NCI-H1436 treated with DMSO at 0.1 percent for 48 hours (cell line): ENCODE data around the gene PPP1R7.

Experiments used
- DNase-seq: peaks from one replicate; lab custom pipeline; 2025; lab: John Stamatoyannopoulos, UW

Gene PPP1R7

GRCh38 chr2:241140445-241140840 is 9.8 kb upstream of the PPP1R7 start:
- DNase-seq = no peak

- DNase-seq = no peak
Observed at GRCh38 chr2:241141214-241141770, 9.0 kb upstream of the PPP1R7 start.

- DNase-seq = no peak
Observed at GRCh38 chr2:241142063-241142462, 8.2 kb upstream of the PPP1R7 start.

DNA sequence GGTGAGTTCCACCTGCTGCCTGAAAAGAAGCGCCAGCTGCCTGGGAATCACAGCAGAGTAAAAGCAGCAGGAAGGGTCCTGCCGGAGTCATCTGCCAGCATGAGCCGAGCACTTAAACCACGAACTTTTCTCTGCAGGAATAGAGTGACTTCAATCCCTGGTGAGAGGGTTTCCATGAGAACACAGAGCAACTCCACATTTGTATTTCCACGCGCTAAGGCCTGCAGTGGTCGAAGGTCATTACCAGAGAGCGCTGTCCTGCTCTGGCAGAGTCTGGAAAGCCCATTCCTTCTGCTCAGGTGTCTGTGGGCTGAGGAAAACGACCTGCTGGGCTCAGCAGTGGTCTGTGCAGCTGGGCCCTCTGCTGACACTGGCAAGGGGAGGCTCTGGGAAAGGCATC is 7.7 kb upstream of the PPP1R7 start:
- no peak for DNase-seq

DNA sequence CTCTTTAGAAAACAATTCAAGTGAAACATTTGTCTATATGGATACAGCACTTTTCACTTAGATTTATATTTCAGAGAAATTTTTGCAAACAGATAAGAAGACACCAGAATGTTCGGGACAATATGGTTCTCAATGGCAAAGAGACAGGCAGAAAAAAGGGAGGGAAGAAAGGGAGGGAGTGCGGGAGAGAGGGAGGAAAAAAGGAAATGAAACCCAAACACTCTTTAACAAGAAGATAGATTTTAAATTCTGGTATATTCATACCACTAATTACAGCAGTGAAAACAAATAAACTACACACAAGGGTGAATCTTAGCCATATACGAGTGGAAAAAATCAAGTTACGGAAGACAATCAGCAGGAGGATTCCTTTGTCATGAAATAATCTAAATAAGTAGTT is 4.0 kb upstream of the PPP1R7 start:
- no peak for DNase-seq

GRCh38 chr2:241147336-241147735 is 2.9 kb upstream of the PPP1R7 start:
- DNase-seq = no peak

DNA sequence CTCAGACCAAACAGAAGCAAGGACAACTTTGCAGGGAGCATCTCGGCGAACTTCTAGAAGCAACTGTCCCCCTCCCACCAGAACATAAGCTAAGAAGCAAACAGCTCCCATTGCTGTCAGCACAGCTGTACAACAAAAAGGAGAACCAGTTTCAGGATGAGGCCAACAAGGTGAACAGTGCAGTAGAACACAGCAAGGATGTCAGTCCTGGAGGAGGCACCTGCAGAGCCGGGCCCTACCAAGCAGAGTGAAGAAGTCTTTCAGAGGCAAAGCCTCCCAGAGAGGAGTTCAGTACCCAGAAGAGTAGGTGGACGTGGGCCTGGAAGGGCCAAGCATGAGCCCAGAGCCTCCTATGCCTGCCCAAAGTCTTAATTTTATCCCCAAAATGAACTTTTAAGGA is 2.0 kb upstream of the PPP1R7 start:
- DNase-seq = no peak

DNA sequence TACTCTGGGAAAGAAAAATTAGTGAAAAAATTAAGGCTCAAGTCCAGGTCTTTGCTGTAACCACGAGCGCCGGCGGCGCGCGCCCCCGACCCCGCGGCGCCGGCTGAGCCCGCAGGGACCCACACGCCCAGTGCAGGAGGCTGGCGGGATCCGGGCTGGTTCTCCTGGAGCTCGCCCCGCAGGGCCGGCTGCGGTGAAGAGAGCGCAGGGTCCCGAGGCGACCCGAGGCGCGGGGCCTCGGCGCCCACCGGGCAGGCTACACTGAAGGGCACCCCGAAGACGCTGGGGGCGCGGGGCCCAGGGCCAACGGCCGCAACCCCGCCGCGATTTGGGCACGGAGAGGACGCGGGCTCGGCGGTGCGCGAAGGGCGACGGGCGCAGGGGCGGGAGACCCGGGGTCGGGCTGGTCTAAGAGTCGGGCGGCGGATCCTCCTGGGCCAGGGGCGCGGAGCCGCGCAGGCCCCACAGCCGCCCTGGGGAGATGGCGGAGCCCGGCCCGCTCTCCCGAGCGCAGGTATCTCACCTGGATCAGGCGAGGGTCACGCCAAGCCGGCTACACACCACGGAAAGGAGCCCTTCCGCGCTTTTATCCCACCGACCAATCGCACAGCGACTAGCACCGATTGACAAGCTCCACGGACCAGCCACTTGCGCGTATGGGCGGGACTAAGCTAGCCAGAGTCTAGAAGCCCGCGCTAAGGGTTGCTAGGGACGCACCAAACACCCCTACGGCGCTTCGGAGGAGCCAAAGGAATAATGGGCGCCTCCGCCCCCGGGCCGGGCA is 1.2 kb upstream of the PPP1R7 start, which contains the start of gene PASK:
TSS of gene PASK (minus strand) at position 582 of the 784 bp plus-strand sequence. CDS start 6,440 bp downstream, outside the sequence.
- DNase-seq = peak; percentile 73

- no peak for DNase-seq
Observed at GRCh38 chr2:241149675-241149924, 667 bp upstream of the PPP1R7 start.

DNA sequence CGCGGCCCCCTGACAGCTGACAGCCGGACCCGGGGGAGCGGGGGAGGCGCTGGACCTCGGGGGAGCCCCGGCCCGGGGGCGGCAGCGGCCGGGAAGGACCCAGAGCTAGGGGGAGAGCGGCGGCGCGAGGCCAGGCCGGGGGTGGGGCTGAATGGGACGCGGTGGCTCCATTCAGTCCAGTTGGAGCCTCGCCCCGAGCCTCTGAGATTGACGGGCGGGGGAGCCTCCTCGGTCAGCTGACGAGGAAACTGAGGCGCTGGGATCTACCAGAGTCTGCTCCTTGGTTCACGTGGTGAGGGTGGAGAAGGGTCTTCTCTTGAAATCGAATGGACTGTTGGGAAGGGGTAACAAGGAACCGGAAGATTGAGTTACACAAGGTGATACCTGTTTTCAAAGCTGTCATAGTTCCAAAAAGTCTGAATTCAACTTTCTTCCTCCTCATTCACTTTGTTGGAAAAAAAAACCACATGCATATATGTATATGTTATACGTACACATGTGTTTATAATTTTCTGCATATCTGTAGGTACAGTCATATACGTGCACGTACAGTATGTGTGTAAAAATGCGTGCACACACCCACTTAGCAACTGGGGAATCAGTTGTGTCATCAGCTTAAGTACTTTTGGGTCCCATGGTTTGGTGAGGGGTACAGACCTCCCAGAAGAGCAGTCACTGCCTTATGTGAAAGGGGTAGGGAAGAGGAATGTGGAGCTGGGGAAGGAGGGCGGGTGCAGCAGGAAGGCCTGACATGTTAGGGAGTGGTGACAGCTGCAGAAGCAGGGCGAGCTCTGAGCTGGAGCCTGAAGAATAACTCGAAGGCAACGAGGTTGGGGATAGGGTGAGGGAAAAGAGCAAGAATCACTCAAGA is 628 bp downstream of the PPP1R7 start:
- no peak for DNase-seq

DNA sequence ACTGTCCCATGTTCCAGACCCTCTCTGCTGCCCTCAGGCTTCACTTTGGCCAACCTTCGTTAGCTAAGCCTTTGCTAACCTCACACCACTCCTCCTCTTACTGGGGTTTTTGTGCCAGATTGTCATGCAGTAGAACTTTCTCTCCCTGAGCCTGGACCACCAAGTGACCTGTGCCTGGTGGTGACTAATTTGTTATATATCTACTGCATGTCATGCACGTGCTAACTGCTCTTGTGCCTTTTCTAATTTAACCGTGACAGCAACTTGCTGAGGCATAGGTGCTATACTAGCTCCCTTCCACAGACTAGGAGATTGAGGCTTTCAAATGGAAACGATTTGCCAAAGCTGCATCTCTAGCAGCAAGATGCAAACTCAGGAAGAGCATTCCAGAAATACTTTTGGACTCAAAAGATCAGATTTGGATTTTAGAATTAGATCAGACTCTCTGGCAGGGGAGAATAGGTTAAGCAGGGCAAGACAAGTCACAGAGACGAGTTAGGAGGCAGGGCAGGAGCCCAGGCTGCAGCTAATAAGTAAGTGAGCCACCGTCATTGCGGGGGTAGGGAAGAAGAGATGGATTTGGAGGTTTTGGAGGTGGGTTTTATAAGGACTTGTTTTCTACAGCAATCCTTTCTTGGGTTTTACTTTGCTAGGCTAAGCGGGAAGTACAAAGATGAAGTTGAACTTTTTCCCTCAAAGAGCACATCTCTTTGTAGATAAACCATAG is 1.8 kb downstream of the PPP1R7 start:
- DNase-seq = no peak

DNA sequence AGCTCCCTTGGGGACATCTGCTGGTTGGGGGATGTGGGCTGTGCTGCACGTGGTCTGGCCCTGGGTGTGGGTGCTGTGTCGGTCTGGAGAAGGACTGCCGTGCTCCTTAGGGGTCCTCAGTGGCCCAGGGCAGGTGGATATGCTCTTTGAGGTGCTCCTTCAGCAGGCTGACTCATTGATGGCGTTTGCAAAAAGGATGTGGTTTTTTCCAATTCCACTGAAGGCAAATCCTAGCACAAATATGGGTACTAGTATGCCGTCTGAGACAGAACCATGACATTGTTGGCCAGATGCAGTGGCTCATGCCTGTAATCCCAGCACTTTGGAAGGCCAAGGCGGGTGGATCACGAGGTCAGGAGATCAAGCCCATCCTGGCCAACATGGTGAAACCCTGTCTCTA is 3.3 kb downstream of the PPP1R7 start:
- DNase-seq = no peak

- DNase-seq = no peak
Observed at GRCh38 chr2:241154915-241155314, 4.6 kb downstream of the PPP1R7 start.

GRCh38 chr2:241155936-241156335 is 5.7 kb downstream of the PPP1R7 start:
- DNase-seq = no peak

DNA sequence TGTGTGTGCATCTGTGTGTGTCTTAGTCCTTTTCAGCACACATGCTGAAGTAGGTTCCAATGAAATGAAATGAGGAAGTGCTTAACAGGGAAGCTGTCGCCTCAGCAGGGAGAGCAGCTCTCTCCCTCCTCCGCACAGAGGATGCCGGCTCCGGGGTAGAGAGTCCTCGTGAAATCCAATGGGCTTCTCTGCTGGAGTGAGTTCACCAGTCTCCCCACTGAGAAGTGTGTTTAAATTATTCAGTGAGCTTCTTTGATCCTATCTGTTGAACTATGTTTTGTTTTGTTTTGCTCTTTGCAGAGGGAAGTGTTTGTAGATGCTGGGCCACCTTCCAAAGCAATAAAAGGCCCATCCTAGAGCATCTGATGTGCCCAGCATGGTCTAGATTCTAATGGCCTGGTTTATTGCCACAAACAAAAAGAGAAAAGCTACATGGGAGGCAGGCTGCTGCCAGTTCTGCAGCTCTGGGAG is 6.7 kb downstream of the PPP1R7 start:
- DNase-seq = no peak

GRCh38 chr2:241157841-241158545 is 7.7 kb downstream of the PPP1R7 start:
- DNase-seq = no peak

DNA sequence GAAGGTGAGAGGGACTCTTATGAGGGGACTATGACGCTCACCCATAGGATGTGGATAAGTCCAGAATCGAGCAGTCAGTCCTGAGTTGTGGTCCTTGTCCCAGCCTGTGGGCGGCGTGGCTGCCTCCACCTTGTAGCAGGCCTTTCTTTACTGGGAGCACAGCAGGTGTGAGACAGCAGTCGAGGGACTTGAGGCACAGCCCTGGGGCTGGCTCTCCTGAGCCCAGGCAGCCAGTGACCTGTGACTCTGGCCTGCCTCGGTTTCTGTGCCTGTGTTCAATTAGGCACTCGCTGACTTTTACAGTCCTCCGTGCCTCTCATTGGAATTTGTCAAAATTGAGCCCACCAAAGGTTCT is 8.3 kb downstream of the PPP1R7 start:
- DNase-seq = no peak

GRCh38 chr2:241159116-241159515 is 8.8 kb downstream of the PPP1R7 start:
- DNase-seq = no peak

GRCh38 chr2:241160318-241160717 is 10.1 kb downstream of the PPP1R7 start:
- DNase-seq = no peak

- DNase-seq = no peak
Observed at GRCh38 chr2:241161646-241162281, 11.5 kb downstream of the PPP1R7 start.

- DNase-seq = no peak
Observed at GRCh38 chr2:241163601-241164118, 13.4 kb downstream of the PPP1R7 start.
